Activated CD4-positive, alpha-beta T cell treated with anti-CD3 and anti-CD28 coated beads, Interleukin-2, amount 50 U/mL, for 4 hours (primary cell): ENCODE data around the gene PJA2.
"Not testable (repeated sequence)": the region's sequence is repeated elsewhere in the genome, so short reads cannot be mapped to it uniquely, and the experiment has no call there.

ENCODE experiments used
- DNase-seq, 2 experiments: peaks; one replicate each; pipeline ENCODE4 v3.0.0-alpha.2; 2020

The PJA2 gene, protein sequence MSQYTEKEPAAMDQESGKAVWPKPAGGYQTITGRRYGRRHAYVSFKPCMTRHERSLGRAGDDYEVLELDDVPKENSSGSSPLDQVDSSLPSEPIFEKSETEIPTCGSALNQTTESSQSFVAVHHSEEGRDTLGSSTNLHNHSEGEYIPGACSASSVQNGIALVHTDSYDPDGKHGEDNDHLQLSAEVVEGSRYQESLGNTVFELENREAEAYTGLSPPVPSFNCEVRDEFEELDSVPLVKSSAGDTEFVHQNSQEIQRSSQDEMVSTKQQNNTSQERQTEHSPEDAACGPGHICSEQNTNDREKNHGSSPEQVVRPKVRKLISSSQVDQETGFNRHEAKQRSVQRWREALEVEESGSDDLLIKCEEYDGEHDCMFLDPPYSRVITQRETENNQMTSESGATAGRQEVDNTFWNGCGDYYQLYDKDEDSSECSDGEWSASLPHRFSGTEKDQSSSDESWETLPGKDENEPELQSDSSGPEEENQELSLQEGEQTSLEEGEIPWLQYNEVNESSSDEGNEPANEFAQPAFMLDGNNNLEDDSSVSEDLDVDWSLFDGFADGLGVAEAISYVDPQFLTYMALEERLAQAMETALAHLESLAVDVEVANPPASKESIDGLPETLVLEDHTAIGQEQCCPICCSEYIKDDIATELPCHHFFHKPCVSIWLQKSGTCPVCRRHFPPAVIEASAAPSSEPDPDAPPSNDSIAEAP

DNA sequence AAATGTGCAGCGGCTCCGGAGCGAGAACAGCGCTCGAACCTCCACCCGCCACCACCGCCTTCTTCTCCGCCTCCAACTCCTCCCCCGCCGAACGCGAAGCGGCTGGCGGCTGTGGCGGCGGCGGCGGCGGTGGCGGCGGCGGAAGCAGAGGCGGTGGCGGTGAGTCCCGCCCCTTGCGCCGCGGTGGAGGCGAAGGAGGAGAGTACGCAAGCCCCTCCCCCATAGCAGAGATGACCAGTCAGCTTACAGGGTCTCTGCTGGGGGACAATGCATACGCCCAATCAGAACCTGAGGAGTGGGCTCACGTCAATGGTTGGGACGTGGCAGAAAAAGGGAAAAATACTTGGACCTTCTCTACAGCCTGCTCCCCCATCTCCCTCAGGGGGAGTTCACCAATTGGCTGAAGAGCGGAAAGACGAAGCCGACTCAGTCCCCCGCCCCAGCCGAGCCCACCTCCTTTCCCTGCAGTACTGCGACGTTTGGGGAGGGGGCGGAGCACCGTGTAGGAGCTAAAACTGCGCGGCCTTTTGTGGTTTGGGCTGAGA lies at the start of gene PJA2:
Gene PJA2, minus strand, starts transcription at position 131 of the 545 bp plus-strand sequence. CDS start 26,541 bp downstream, outside the sequence.
- peak; percentile 94 for DNase-seq

DNA sequence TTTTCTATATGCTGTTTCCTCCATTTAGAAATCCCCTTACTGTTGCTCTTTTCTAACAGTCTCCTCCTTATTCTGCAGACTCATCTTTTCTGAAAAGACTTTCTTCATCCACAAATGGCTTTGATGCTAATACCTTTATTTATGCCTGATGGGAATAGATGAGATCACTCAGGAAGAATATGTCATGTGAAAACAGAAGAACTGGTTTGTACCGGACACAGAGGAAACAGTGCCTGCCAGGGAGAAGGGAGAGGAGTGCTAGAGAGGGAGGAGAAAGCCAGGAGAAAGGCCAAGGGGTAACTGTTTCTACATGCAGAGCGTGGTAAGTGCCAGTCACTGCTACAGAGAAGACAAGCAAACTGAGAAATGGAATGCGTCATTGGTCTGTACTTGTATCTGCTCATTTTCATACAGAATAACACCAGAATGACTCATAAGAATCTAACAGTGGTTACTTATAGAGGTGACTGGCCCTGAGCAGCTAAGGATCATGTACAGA lies 45.9 kb upstream of the PJA2 start:
- no peak for DNase-seq

DNA sequence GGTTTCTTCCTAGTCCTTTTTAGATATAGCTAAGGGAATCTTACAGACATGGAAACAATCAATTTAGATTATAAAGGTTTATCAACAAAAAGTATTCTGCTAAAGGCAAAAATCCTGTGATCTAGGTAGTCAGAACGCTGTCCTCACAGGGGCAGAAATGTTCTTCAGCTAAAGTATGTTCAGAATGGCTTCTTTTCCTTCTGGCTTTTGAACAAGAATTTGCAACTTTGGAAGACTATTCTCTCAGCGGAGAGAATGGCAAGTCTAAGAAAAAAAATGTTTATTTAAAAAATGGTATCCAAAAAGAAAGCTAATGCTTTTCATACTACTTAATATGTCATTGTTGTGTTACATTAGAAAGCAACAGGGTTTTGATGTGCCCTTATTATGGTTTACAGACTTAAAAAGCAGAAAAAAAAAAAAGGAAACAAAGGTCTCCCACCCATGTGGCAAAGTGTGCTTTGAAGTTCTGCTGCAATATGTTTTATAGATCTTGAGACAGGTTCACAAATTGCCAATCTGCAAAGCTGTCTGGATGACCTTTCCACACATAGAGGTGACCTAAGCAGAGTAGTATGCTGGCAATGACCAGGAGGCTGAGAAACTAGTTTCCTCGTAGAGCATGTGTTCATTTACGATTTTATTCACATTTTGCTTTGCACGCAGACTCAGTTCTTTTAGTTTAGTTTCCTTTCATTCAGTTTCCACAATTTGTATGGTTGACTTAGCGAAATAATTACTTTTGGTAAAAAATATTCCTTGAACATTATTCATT lies 45.1 kb upstream of the PJA2 start:
- DNase-seq: no peak

- DNase-seq: no peak
Observed at GRCh38 chr5:109453251-109453650, 43.5 kb upstream of the PJA2 start.

GRCh38 chr5:109452661-109453060 lies 42.9 kb upstream of the PJA2 start:
- no peak for DNase-seq

DNA sequence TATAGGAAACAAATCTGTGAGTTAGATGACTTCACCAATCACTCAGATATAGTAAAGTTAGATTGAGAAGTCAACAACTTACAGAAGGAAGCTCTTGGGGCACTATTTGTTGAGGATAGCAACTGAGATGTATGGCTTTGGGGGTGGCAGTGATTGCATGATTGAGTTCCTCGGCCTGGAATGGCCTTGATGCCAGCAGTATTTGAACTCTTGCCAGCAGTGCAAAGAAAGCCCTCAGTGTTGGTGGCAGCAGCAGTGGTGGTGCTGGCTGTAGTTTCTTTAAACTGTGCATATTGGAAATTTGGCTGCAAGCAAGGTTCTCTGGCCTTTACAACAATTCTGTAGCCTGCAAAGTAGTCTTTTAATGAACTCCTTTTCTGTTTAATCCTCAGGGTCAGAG lies 41.4 kb upstream of the PJA2 start:
- DNase-seq: no peak

- DNase-seq: no peak
Observed at GRCh38 chr5:109450129-109450877, 40.5 kb upstream of the PJA2 start.

GRCh38 chr5:109448838-109449237 lies 39.1 kb upstream of the PJA2 start:
- DNase-seq: no peak

- DNase-seq: no peak
Observed at GRCh38 chr5:109439590-109439989, 29.8 kb upstream of the PJA2 start.

DNA sequence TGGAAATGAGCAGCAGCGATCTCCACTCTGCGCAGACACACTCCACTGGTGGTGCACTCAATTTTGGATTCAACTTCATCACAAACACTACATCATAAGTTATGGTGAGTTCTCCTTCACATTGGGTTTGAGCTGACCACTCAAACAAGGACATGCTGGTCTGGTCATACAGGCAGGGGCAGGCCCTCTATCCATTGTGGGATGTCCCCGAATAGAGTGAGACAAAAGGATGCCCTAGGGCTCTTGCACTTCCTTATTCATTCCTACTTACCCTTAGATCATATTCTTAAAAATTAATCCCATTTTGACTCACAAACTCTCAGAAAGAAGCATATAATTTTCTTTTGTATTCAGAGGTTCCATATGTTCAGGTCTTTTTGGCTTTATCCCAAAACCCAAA lies 16.3 kb upstream of the PJA2 start:
- no peak for DNase-seq

GRCh38 chr5:109425521-109425920 lies 15.7 kb upstream of the PJA2 start:
- not testable (repeated sequence) for DNase-seq

GRCh38 chr5:109421956-109422355 lies 12.2 kb upstream of the PJA2 start:
- no peak for DNase-seq

GRCh38 chr5:109418712-109419352 lies 9.1 kb upstream of the PJA2 start:
- no peak for DNase-seq

GRCh38 chr5:109416882-109417281 lies 7.1 kb upstream of the PJA2 start:
- DNase-seq: no peak

DNA sequence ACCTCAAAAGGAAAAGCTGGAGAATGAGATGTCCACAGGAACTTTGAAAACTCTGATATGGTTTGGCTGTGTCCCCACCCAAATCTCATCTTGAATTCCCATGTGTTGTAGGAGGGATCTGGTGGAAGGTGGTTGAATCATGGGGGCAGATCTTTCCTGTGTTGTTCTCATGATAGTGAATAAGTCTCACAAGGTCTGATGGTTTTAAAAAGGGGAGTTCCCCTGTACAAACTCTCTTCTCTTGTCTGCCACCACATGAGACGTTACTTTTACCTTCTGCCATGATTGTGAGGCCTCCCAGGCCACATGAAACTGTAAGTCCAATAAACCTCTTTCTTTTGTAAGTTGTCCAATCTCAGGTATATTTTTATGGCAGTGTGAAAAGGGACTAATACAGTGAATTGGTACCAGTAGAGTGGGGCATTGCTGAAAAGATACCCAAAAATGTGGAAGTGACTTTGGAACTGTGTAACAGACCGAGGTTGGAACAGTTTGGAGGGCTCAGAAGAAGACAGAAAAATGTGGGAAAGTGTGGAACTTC lies 4.2 kb upstream of the PJA2 start:
- not testable (repeated sequence) for DNase-seq

DNA sequence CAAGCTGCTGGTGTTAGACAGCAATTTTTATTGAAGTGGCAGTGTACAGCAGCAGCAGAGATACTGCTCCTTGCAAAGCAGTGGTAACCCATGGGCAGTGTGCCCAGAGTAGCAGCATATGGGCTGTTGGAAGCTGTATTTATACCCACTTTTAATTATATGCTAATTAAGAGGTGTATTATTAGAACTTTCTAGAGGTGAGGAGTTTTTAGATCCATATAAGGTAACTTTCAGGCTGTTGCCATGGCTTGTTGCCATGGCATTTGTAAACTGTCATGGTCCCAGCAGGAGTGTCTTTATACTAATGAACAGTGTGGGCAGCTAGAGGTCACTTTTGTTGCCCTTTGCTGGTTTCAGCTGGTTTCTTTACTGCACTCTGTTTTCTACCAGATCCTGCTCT lies 3.7 kb upstream of the PJA2 start:
- DNase-seq: no peak

- DNase-seq: no peak
Observed at GRCh38 chr5:109412981-109413402, 3.2 kb upstream of the PJA2 start.

GRCh38 chr5:109411627-109412026 lies 1.9 kb upstream of the PJA2 start:
- no peak for DNase-seq

DNA sequence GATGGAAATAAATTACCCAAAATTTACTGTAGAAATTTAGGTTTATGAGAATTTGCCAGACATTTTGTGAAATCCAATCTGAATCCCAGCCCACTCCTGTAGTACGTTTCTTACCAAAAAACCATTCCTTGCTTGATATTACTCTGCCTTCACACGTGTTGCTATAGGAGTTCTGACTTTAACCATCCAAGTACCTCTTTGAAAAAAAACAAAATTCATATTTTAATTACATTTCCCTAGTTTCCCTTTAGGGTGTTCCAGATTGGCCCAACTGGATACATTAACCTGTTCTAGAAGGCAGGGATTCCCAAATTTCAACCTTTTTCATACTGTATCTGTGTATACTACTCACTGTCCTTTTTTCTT lies 1.4 kb upstream of the PJA2 start:
- no peak for DNase-seq

GRCh38 chr5:109410389-109411148 lies 795 bp upstream of the PJA2 start:
- peak; percentile 6 to 9 for DNase-seq
